ENCODE measurements around the gene MAP6D1.

GRCh38 chr3:183857863-183858262 is 32.5 kb upstream of the MAP6D1 start:
- no peak for TF ChIP-seq TSHZ2 (CRISPR knock-in tag; IDR thresholded peaks at IDR 0.05)
- TF ChIP-seq ZNF565 (CRISPR knock-in tag; conservative IDR thresholded peaks at IDR 0.05; ENCODE audit: low read depth), result no peak
- no peak for TF ChIP-seq RARB (CRISPR knock-in tag; IDR thresholded peaks at IDR 0.05)
- no peak for TF ChIP-seq PATZ1 (CRISPR knock-in tag; IDR thresholded peaks at IDR 0.05; ENCODE audit: borderline replicate concordance)
- no peak for TF ChIP-seq ZFP30 (CRISPR knock-in tag; IDR thresholded peaks at IDR 0.05)
- no peak for TF ChIP-seq TOX (CRISPR knock-in tag; IDR thresholded peaks at IDR 0.05; ENCODE audit: borderline replicate concordance)
- no peak for TF ChIP-seq CSRNP3 (CRISPR knock-in tag; IDR thresholded peaks at IDR 0.05)
- no peak for TF ChIP-seq TCF4 (CRISPR knock-in tag; IDR thresholded peaks at IDR 0.05; ENCODE audit: borderline replicate concordance)
- TF ChIP-seq SNAI2 (CRISPR knock-in tag; IDR thresholded peaks at IDR 0.05), result no peak
- TF ChIP-seq CREB5 (CRISPR knock-in tag; IDR thresholded peaks at IDR 0.05; ENCODE audit: low read depth), result no peak
- no peak for TF ChIP-seq CSDC2 (CRISPR knock-in tag; IDR thresholded peaks at IDR 0.05)
